ENCODE data around the gene PDX1.

The PDX1 gene

GRCh38 chr13:27960362-27961226 lies 40.8 kb downstream of the PDX1 start:
- H3K4me2 ChIP-seq, result no peak overlapping the region

DNA sequence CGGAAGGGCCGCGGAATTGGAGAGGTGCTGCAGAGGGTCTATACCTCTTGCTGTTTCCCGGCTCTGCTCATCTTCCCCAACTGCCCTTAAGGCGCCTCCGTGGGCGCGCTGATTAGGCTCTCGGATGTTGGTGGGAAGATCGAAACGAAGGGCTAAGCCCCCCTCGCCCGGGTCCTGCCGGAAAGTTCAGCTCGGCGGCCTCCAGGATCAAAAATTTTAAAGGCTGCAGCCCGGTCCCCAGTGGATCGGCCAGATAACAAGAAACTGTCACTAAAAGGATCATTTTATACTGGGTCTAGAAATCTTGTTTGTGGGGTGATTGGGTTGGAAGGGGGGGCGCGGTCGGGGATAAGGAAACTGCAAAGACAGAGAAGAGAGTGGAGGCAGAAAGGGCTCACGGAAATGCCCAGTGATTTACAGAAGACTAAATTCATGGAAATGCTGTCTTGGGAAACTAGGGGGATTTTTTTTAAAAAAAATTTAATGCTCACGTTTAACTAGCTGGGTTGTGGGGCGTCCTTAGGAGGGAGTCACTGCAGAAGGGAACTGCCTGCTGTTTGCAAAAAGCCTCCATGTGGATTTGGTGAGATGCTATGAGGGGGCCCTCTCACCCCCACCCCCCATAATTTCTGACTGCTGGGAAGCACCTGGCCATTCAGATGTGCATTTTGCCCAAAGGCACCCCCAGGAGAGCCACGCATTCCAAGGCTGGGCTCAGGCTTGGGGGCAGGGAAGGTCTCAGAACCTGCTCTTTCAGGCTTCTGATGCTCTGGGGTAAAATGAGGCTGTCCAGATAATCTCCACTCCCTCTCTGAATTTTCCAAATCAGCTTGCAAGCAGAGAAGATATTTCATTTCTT lies 41.7 kb downstream of the PDX1 start:
- Histone ChIP-seq H3K79me2 (ENCODE audit: insufficient read depth, low read depth) (no peaks in the 10 kb centered on the region), H3K9ac (no peak overlapping the region), H3K27ac (no peak overlapping the region), H3K4me1 (ENCODE audit: low read depth, poor library complexity, severe bottlenecking) (no peaks in the 10 kb centered on the region), H4K20me1 (ENCODE audit: insufficient read depth) (no peaks in the 10 kb centered on the region), H2AFZ (ENCODE audit: low read depth) (no peak overlapping the region), H3K36me3 (ENCODE audit: insufficient read depth) (no peaks in the 10 kb centered on the region), H3K27me3 (ENCODE audit: insufficient read depth, low read depth) (no peaks in the 10 kb centered on the region), H3K4me2 (no peak overlapping the region), H3K4me3 (IDR thresholded peaks at IDR 0.05; ENCODE audit: insufficient read depth, low read depth, low read length) (no peak overlapping the region)
- TF ChIP-seq, protein P1, sequence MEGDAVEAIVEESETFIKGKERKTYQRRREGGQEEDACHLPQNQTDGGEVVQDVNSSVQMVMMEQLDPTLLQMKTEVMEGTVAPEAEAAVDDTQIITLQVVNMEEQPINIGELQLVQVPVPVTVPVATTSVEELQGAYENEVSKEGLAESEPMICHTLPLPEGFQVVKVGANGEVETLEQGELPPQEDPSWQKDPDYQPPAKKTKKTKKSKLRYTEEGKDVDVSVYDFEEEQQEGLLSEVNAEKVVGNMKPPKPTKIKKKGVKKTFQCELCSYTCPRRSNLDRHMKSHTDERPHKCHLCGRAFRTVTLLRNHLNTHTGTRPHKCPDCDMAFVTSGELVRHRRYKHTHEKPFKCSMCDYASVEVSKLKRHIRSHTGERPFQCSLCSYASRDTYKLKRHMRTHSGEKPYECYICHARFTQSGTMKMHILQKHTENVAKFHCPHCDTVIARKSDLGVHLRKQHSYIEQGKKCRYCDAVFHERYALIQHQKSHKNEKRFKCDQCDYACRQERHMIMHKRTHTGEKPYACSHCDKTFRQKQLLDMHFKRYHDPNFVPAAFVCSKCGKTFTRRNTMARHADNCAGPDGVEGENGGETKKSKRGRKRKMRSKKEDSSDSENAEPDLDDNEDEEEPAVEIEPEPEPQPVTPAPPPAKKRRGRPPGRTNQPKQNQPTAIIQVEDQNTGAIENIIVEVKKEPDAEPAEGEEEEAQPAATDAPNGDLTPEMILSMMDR (conservative IDR thresholded peaks at IDR 0.05; ENCODE audit: low read depth, low read length), result no peak

More at GRCh38 chr13:27960362-27961226, 40.8 kb downstream of the PDX1 start:
- H3K4me3 ChIP-seq (IDR thresholded peaks at IDR 0.05; ENCODE audit: insufficient read depth, low read depth, low read length), result no peak overlapping the region
- H3K27me3 ChIP-seq (ENCODE audit: insufficient read depth, low read depth), result no peaks in the 10 kb centered on the region
- TF ChIP-seq, protein P1 (conservative IDR thresholded peaks at IDR 0.05; ENCODE audit: low read depth, low read length), result no peak
- H3K4me1 ChIP-seq (ENCODE audit: low read depth, poor library complexity, severe bottlenecking), result no peaks in the 10 kb centered on the region
- H3K36me3 ChIP-seq (ENCODE audit: insufficient read depth), result no peaks in the 10 kb centered on the region
- no peak overlapping the region for H2AFZ ChIP-seq (ENCODE audit: low read depth)
- H3K9ac ChIP-seq, result no peak overlapping the region
- H4K20me1 ChIP-seq (ENCODE audit: insufficient read depth), result no peaks in the 10 kb centered on the region
- no peak overlapping the region for H3K27ac ChIP-seq
- no peaks in the 10 kb centered on the region for H3K79me2 ChIP-seq (ENCODE audit: insufficient read depth, low read depth)

- Histone ChIP-seq H3K27ac (no peak overlapping the region), H3K79me2 (ENCODE audit: insufficient read depth, low read depth) (no peaks in the 10 kb centered on the region), H3K4me1 (ENCODE audit: low read depth, poor library complexity, severe bottlenecking) (no peaks in the 10 kb centered on the region), H3K4me2 (no peak overlapping the region), H2AFZ (ENCODE audit: low read depth) (no peak overlapping the region), H3K36me3 (ENCODE audit: insufficient read depth) (no peaks in the 10 kb centered on the region), H3K4me3 (IDR thresholded peaks at IDR 0.05; ENCODE audit: insufficient read depth, low read depth, low read length) (no peak overlapping the region), H3K9ac (no peak overlapping the region), H4K20me1 (ENCODE audit: insufficient read depth) (no peaks in the 10 kb centered on the region), H3K27me3 (ENCODE audit: insufficient read depth, low read depth) (no peaks in the 10 kb centered on the region)
- TF ChIP-seq, protein P1 (conservative IDR thresholded peaks at IDR 0.05; ENCODE audit: low read depth, low read length), result no peak
These were observed 42.5 kb downstream of the PDX1 start for GRCh38 chr13:27962128-27962841.

- TF ChIP-seq, protein P1 (conservative IDR thresholded peaks at IDR 0.05; ENCODE audit: low read depth, low read length), result no peak
- H3K4me3 ChIP-seq (IDR thresholded peaks at IDR 0.05; ENCODE audit: insufficient read depth, low read depth, low read length), result no peak overlapping the region
- H3K4me2 ChIP-seq, result no peak overlapping the region
- no peaks in the 10 kb centered on the region for H3K27me3 ChIP-seq (ENCODE audit: insufficient read depth, low read depth)
- no peaks in the 10 kb centered on the region for H3K36me3 ChIP-seq (ENCODE audit: insufficient read depth)
- H3K79me2 ChIP-seq (ENCODE audit: insufficient read depth, low read depth), result no peaks in the 10 kb centered on the region
- no peak overlapping the region for H3K27ac ChIP-seq
- no peaks in the 10 kb centered on the region for H3K4me1 ChIP-seq (ENCODE audit: low read depth, poor library complexity, severe bottlenecking)
- H4K20me1 ChIP-seq (ENCODE audit: insufficient read depth), result no peaks in the 10 kb centered on the region
- no peak overlapping the region for H3K9ac ChIP-seq
- H2AFZ ChIP-seq (ENCODE audit: low read depth), result no peak overlapping the region
These were observed 43.2 kb downstream of the PDX1 start for GRCh38 chr13:27962982-27963381.
